Hepatocyte (in vitro differentiated cells): Measurements from ENCODE around the gene RNF13.

Source experiments
- CTCF ChIP-seq: fragments of 200-600 bp; sonication (generic); IDR thresholded peaks from 2 replicates; pipeline ENCODE4 v1.5.1; 2016; ENCODE audit warnings: antibody characterized with exemption, mild to moderate bottlenecking; ENCODE audit not compliant: poor library complexity
- EZH2 ChIP-seq: fragments of 200-600 bp; sonication (generic); IDR thresholded peaks from 2 replicates; pipeline ENCODE4 v1.6.1; 2016; ENCODE audit warnings: antibody characterized with exemption, mild to moderate bottlenecking, borderline replicate concordance
- EZH2phosphoT487 ChIP-seq: fragments of 200-600 bp; sonication (generic); IDR thresholded peaks from one replicate; pipeline ENCODE4 v1.6.1; 2018; ENCODE audit warnings: antibody characterized with exemption, mild to moderate bottlenecking, low read depth, moderate library complexity; ENCODE audit not compliant: unreplicated experiment, severe bottlenecking

- TF ChIP-seq EZH2 (no peak), CTCF (no peak), EZH2phosphoT487 (no peak)
These were observed 32.7 kb downstream of the RNF13 start for GRCh38 chr3:149845570-149846244.
